Calu3 (cell line): ENCODE results near the gene PRR16. TPM values are rescaled to one million over a fixed set of nuclear protein-coding genes. Genes with fewer than 3 reads are reported as not detected.

Source experiments
- BruUV-seq: library from RNA; stranded (reverse); fragments of 400-500 nt; replicated peaks from 2 replicates; lab custom pipeline; 2021; lab: Mats Ljungman, UMichigan
- CTCF ChIA-PET: fragments of 300-600 bp; sonication (Branson Sonifier 250); formaldehyde crosslinking; loops from one replicate; lab custom pipeline; 2022; ENCODE audit warnings: antibody characterized with exemption; lab: Charles Lee
- DNase-seq: peaks from one replicate; pipeline ENCODE4 v3.0.0; 2022
- H3K27ac Mint-ChIP-seq: one replicate; pipeline ENCODE4 v1.8.0; 2022; ENCODE audit warnings: mixed read lengths; ENCODE audit not compliant: unreplicated experiment
- H3K27me3 Mint-ChIP-seq: one replicate; pipeline ENCODE4 v1.8.0; 2022; ENCODE audit warnings: mixed read lengths; ENCODE audit not compliant: unreplicated experiment
- H3K36me3 Mint-ChIP-seq: one replicate; pipeline ENCODE4 v1.8.0; 2022; ENCODE audit warnings: mild to moderate bottlenecking, moderate library complexity, mixed read lengths; ENCODE audit not compliant: insufficient read depth, unreplicated experiment
- H3K4me1 Mint-ChIP-seq: one replicate; pipeline ENCODE4 v1.8.0; 2022; ENCODE audit warnings: mild to moderate bottlenecking, low read depth, mixed read lengths; ENCODE audit not compliant: unreplicated experiment
- H3K4me3 Mint-ChIP-seq: one replicate; pipeline ENCODE4 v1.8.0; 2022; ENCODE audit warnings: mild to moderate bottlenecking, low read depth, moderate library complexity, mixed read lengths; ENCODE audit not compliant: unreplicated experiment
- H3K9me3 Mint-ChIP-seq: one replicate; pipeline ENCODE4 v1.8.0; 2022; ENCODE audit warnings: low read depth, mixed read lengths; ENCODE audit not compliant: unreplicated experiment
- CTCF ChIP-seq: fragments of 200-600 bp; IDR thresholded peaks from one replicate; pipeline ENCODE4 v1.8.0; 2022; ENCODE audit warnings: antibody characterized with exemption; ENCODE audit not compliant: unreplicated experiment
- intact Hi-C: fragments of 100-400 bp; cut with micrococcal nuclease; formaldehyde crosslinking; loops from one replicate; pipeline ENCODE4 v1.10.0; 2022; ENCODE audit not compliant: unreplicated experiment
- total RNA-seq: library from RNA; stranded (reverse); gene quantifications from 2 replicates; pipeline ENCODE4 v1.2.3, GENCODE V29; 2022

The PRR16 gene
- total RNA-seq, 1 experiment from 2014 or later: 2.9 TPM

- CTCF ChIA-PET: no interaction called here
- DNase-seq: peak; percentile 10
- no TSS peak for BruUV-seq
These were observed 68.7 kb downstream of the PRR16 start for GRCh38 chr5:120532835-120533234.

GRCh38 chr5:120533581-120533980 is 69.5 kb downstream of the PRR16 start:
- CTCF ChIA-PET: no interaction called here
- Mint-ChIP-seq H3K9me3 (no peaks in the 10 kb centered on the region), H3K27ac (no peak overlapping the region), H3K4me1 (peaks cover 12% of the 10 kb centered on the region), H3K27me3 (no peaks in the 10 kb centered on the region), H3K36me3 (no peaks in the 10 kb centered on the region), H3K4me3 (no peak overlapping the region)
- no TSS peak for BruUV-seq
- intact Hi-C loops: no loop called here
- TF ChIP-seq CTCF: no peak
- no peak for DNase-seq

More at GRCh38 chr5:120532835-120533234, 68.7 kb downstream of the PRR16 start:
- no peak for TF ChIP-seq CTCF
- H3K9me3 Mint-ChIP-seq: no peaks in the 10 kb centered on the region
- intact Hi-C loops: no loop called here
- no peak overlapping the region for H3K4me3 Mint-ChIP-seq
- H3K4me1 Mint-ChIP-seq: peaks cover 8% of the 10 kb centered on the region
- H3K27me3 Mint-ChIP-seq: no peaks in the 10 kb centered on the region
- H3K27ac Mint-ChIP-seq: no peak overlapping the region
- no peaks in the 10 kb centered on the region for H3K36me3 Mint-ChIP-seq

- CTCF ChIA-PET: no interaction called here
- no TSS peak for BruUV-seq
- no peak for TF ChIP-seq CTCF
- Mint-ChIP-seq H3K4me1 (peaks cover 35% of the 10 kb centered on the region), H3K9me3 (peaks cover 2% of the 10 kb centered on the region), H3K4me3 (no peak overlapping the region), H3K27me3 (no peaks in the 10 kb centered on the region), H3K36me3 (no peaks in the 10 kb centered on the region), H3K27ac (no peak overlapping the region)
- DNase-seq: no peak
- intact Hi-C loops: no loop called here
These were observed 71.8 kb downstream of the PRR16 start for GRCh38 chr5:120535900-120536299.

- H3K9me3 Mint-ChIP-seq: peaks cover 2% of the 10 kb centered on the region
- DNase-seq: no peak
- peaks cover 35% of the 10 kb centered on the region for H3K4me1 Mint-ChIP-seq
- intact Hi-C loops: no loop called here
- H3K27ac Mint-ChIP-seq: no peak overlapping the region
- CTCF ChIA-PET: interaction anchor here (1.1 kb wide), 1 partner anchor 21 kb away, joined by 3 read pairs; no protein-coding TSS in a partner anchor
- H3K4me3 Mint-ChIP-seq: no peak overlapping the region
- no TSS peak for BruUV-seq
- H3K36me3 Mint-ChIP-seq: no peaks in the 10 kb centered on the region
- no peak for TF ChIP-seq CTCF
- H3K27me3 Mint-ChIP-seq: no peaks in the 10 kb centered on the region
These were observed 74.0 kb downstream of the PRR16 start for GRCh38 chr5:120538149-120538548.
